Tibial nerve (tissue), 4 donors: ENCODE results near the gene CABP4. TPM values are rescaled to one million over a fixed set of nuclear protein-coding genes. Genes with fewer than 3 reads are reported as not detected.

Source experiments
- DNase-seq, 2 donors: peaks; one replicate each; pipeline ENCODE4 v3.0.0-alpha.2; 2019; ENCODE audit warnings: low spot score in 2 of 2
- H3K27ac ChIP-seq, 4 donors: fragments of 200-600 bp; sonication (generic) in 3 of 4; one replicate each; pipeline ENCODE4 v1.5.1; 2017 to 2019; ENCODE audit warnings: mild to moderate bottlenecking in 1 of 4
- H3K27me3 ChIP-seq, 2 donors: fragments of 200-600 bp; sonication (generic) in 1 of 2; one replicate each; pipeline versions ENCODE4 v1.5.1 to v1.6.0; 2017 to 2019
- H3K36me3 ChIP-seq, 3 donors: fragments of 200-600 bp; sonication (generic); one replicate each; pipeline ENCODE4 v1.5.1; 2018 to 2019
- H3K4me1 ChIP-seq, 4 donors: fragments of 200-600 bp; sonication (generic) in 3 of 4; one replicate each; pipeline ENCODE4 v1.5.1; 2017 to 2019
- H3K4me3 ChIP-seq, 4 donors: fragments of 200-600 bp; sonication (generic) in 3 of 4; one replicate each; pipeline ENCODE4 v1.5.1; 2017 to 2019; ENCODE audit warnings: mild to moderate bottlenecking in 1 of 4, moderate library complexity in 1 of 4
- H3K9me3 ChIP-seq, 4 donors: fragments of 200-600 bp; sonication (generic) in 3 of 4; one replicate each; pipeline ENCODE4 v1.5.1; 2017 to 2019
- CTCF ChIP-seq, 5 experiments: fragments of 200-600 bp in 3 of 5; fragments of 450-650 bp in 2 of 5; sonication (generic) in 3 of 5; IDR thresholded peaks; one replicate each; pipeline ENCODE4 v1.5.1; 2016 to 2019; ENCODE audit warnings: antibody characterized with exemption in 5 of 5, mild to moderate bottlenecking in 3 of 5, moderate library complexity in 2 of 5
- EP300 ChIP-seq, 2 donors: sonication (generic); formaldehyde crosslinking; IDR thresholded peaks; one replicate each; pipeline ENCODE4 v1.6.1; 2017; ENCODE audit warnings: antibody characterized with exemption in 2 of 2, mild to moderate bottlenecking in 1 of 2
- POLR2A ChIP-seq, 2 donors: fragments of 450-650 bp; IDR thresholded peaks; one replicate each; pipeline ENCODE4 v1.6.1; 2017; ENCODE audit warnings: antibody characterized with exemption in 2 of 2, mild to moderate bottlenecking in 2 of 2, moderate library complexity in 2 of 2
- WGBS, 2 donors: methylation state at CpG; one replicate each; pipeline ENCODE4 v1.1.5; 2018; 5-methylcytosine and 5-hydroxymethylcytosine counted together
- total RNA-seq, 4 donors: library from RNA; depleted of rRNA; stranded (reverse); fragments of >200 nt; gene quantifications; one replicate each; pipeline ENCODE4 v1.1.0, GENCODE V29; 2016

Gene CABP4
- total RNA-seq, 4 donors from 2014 or later = 0.21 to 5.7 (median 3.6) TPM

DNA sequence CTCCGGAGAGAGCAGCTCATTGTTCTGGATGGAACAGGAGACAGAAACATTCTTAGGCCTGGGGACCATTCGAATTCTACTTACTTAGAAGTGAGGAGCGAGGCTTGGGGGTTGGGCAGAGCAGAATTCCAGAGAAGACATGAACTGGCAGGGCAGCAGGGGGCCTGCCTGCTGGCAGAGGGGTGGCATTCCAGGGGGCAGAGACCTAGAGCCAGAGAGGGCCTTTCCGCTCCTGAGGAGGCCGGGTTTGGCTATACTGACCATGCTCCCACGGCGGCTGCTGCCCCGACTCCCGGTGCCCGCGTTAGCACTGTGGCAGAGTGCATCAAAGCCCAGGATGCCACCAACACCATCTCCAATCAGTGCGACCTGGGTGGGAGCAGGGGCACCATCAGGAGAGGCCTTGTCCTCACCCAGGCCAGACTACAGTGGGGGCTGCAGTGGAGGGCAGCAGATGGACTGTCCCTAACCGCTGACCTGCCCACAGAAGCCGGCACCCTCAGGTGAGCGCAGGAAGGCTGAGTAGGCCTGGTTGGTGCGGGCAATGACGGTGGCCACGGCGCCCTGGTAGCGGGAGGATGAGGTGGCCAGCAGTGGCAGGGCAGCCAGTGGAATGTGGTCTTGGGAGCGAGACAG, 42.6 kb downstream of the CABP4 start:
- H3K27me3 ChIP-seq = no peaks in the 10 kb centered on the region
- H3K36me3 ChIP-seq = peaks cover 0 to 94% (median 26%) of the 10 kb centered on the region in 3 donors
- H3K27ac ChIP-seq = no peak overlapping the region
- no peak overlapping the region for H3K4me3 ChIP-seq
- DNase-seq = no peak
- no peaks in the 10 kb centered on the region for H3K9me3 ChIP-seq
- H3K4me1 ChIP-seq = peaks cover 0 to under 1% (median 0%) of the 10 kb centered on the region in 4 donors
- no peak for TF ChIP-seq POLR2A (IDR thresholded peaks at IDR 0.05)
- no peak for TF ChIP-seq CTCF (IDR thresholded peaks at IDR 0.05)
- TF ChIP-seq EP300 (IDR thresholded peaks at IDR 0.05) = no peak
- 88 to 94% methylated on average over 16 to 21 of the region's 21 CpGs for WGBS, 2 donors

GRCh38 chr11:67498544-67498972, 43.4 kb downstream of the CABP4 start:
- H3K27me3 ChIP-seq = no peaks in the 10 kb centered on the region
- no peak for DNase-seq
- peaks cover 0 to 86% (median 18%) of the 10 kb centered on the region in 3 donors for H3K36me3 ChIP-seq
- TF ChIP-seq EP300 (IDR thresholded peaks at IDR 0.05) (no peak), POLR2A (IDR thresholded peaks at IDR 0.05) (no peak), CTCF (IDR thresholded peaks at IDR 0.05) (no peak)
- peaks cover 0 to 8% (median 3%) of the 10 kb centered on the region in 4 donors for H3K4me1 ChIP-seq
- WGBS, 2 donors = 85 to 89% methylated on average over 21 of the region's 21 CpGs
- H3K4me3 ChIP-seq = no peak overlapping the region
- H3K9me3 ChIP-seq = no peaks in the 10 kb centered on the region
- no peak overlapping the region for H3K27ac ChIP-seq

GRCh38 chr11:67499808-67500483, 44.8 kb downstream of the CABP4 start:
- no peak overlapping the region for H3K4me3 ChIP-seq
- peaks cover 0 to 22% (median 7%) of the 10 kb centered on the region in 4 donors for H3K4me1 ChIP-seq
- DNase-seq = no peak
- TF ChIP-seq POLR2A (IDR thresholded peaks at IDR 0.05) (no peak), EP300 (IDR thresholded peaks at IDR 0.05) (no peak), CTCF (IDR thresholded peaks at IDR 0.05) (no peak)
- WGBS, 2 donors = 88 to 92% methylated on average over 9 to 26 of the region's 26 CpGs
- H3K27me3 ChIP-seq = no peaks in the 10 kb centered on the region
- H3K27ac ChIP-seq = no peak overlapping the region
- no peaks in the 10 kb centered on the region for H3K9me3 ChIP-seq
- H3K36me3 ChIP-seq = peaks cover 0 to 72% (median 16%) of the 10 kb centered on the region in 3 donors

DNA sequence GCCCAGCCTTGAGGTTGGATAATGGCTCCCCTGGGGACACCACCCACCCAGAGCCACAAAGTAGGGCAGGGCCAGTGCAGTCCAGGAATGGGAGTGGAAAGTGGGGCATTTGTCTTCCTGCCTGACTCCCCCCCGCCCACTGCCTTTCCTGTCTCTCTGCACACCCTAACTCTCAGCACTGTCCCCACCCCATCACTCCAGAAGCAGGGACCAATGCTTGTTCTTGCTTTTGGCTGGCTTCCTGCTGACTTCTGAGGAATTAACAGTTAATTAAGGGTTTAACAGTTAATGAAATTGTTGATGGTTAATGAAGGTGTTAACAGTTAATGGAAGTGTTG, 45.3 kb downstream of the CABP4 start:
- Histone ChIP-seq H3K9me3 (no peaks in the 10 kb centered on the region), H3K4me1 (peaks cover 0 to 26% (median 9%) of the 10 kb centered on the region in 4 donors), H3K4me3 (no peak overlapping the region), H3K27me3 (no peaks in the 10 kb centered on the region), H3K27ac (no peak overlapping the region), H3K36me3 (peaks cover 0 to 67% (median 16%) of the 10 kb centered on the region in 3 donors)
- TF ChIP-seq POLR2A (IDR thresholded peaks at IDR 0.05) (no peak), CTCF (IDR thresholded peaks at IDR 0.05) (no peak), EP300 (IDR thresholded peaks at IDR 0.05) (no peak)
- WGBS, 2 donors = 88 to 96% methylated on average over 1 of the region's 1 CpG
- no peak for DNase-seq
